GM23338 (cell line): ENCODE data around the gene CAMTA1. TPM values are rescaled to one million over a fixed set of nuclear protein-coding genes. Genes with fewer than 3 reads are reported as not detected.

Experiments
- ATAC-seq: fragments of 200-7000 bp; cut with Tn5 transposase; 3 replicates; pipeline ENCODE4 v1.9.1; 2020
- DNase-seq: peaks from one replicate; pipeline ENCODE4 v3.0.0-alpha.2; 2015; ENCODE audit warnings: low spot score
- H2AFZ ChIP-seq: fragments of 200-600 bp; sonication (generic); 2 replicates; pipeline ENCODE4 v1.8.0; 2016; ENCODE audit warnings: antibody characterized with exemption, mild to moderate bottlenecking, moderate library complexity
- H3F3A ChIP-seq: fragments of 200-600 bp; sonication (generic); replicated peaks from 2 replicates; pipeline ENCODE4 v1.8.0; 2017; ENCODE audit warnings: antibody characterized with exemption, mixed run types, low read depth
- H3K27ac ChIP-seq: fragments of 200-600 bp; sonication (generic); 2 replicates; pipeline ENCODE4 v1.6.1; 2016; ENCODE audit warnings: low read depth
- H3K27me3 ChIP-seq: fragments of 200-600 bp; sonication (generic); 2 replicates; pipeline ENCODE4 v1.8.0; 2016; ENCODE audit warnings: mild to moderate bottlenecking, mixed run types, moderate library complexity; ENCODE audit not compliant: insufficient read depth
- H3K36me3 ChIP-seq: fragments of 200-600 bp; sonication (generic); 2 replicates; pipeline ENCODE4 v1.8.0; 2016; ENCODE audit warnings: mild to moderate bottlenecking; ENCODE audit not compliant: insufficient read depth
- H3K4me1 ChIP-seq: fragments of 200-600 bp; sonication (generic); 2 replicates; pipeline ENCODE4 v1.8.0; 2016; ENCODE audit warnings: mild to moderate bottlenecking, moderate library complexity; ENCODE audit not compliant: insufficient read depth
- H3K4me2 ChIP-seq: fragments of 200-600 bp; sonication (generic); 2 replicates; pipeline ENCODE4 v1.7.1; 2017; ENCODE audit warnings: mixed run types
- H3K4me3 ChIP-seq: fragments of 200-600 bp; sonication (generic); 2 replicates; pipeline ENCODE4 v1.6.1; 2016; ENCODE audit warnings: mixed run types
- H3K79me2 ChIP-seq: fragments of 200-600 bp; sonication (generic); replicated peaks from 2 replicates; pipeline ENCODE4 v1.8.0; 2017; ENCODE audit warnings: mild to moderate bottlenecking; ENCODE audit not compliant: insufficient read depth
- H3K9me2 ChIP-seq: fragments of 200-600 bp; sonication (generic); 2 replicates; pipeline ENCODE4 v1.8.0; 2017; ENCODE audit not compliant: insufficient read depth
- H4K20me1 ChIP-seq: fragments of 200-600 bp; sonication (generic); replicated peaks from 2 replicates; pipeline ENCODE4 v1.8.0; 2017; ENCODE audit warnings: mild to moderate bottlenecking; ENCODE audit not compliant: insufficient read depth
- H3K27ac Mint-ChIP-seq: 2 replicates; pipeline ENCODE4 v1.8.0; 2020; ENCODE audit warnings: inconsistent platforms, mild to moderate bottlenecking, moderate library complexity, mixed read lengths
- H3K27me3 Mint-ChIP-seq: 3 replicates; pipeline ENCODE4 v1.8.0; 2022; ENCODE audit warnings: low read depth, mild to moderate bottlenecking, moderate library complexity, mixed read lengths, inconsistent platforms; ENCODE audit not compliant: insufficient read depth, poor library complexity
- H3K36me3 Mint-ChIP-seq: 3 replicates; pipeline ENCODE4 v1.8.0; 2021; ENCODE audit warnings: low read depth, mild to moderate bottlenecking, inconsistent platforms, moderate library complexity, mixed read lengths
- H3K4me1 Mint-ChIP-seq: 3 replicates; pipeline ENCODE4 v1.8.0; 2020; ENCODE audit warnings: mild to moderate bottlenecking, inconsistent platforms, mixed read lengths
- H3K4me3 Mint-ChIP-seq: 3 replicates; pipeline ENCODE4 v1.8.0; 2021; ENCODE audit warnings: moderate library complexity, mild to moderate bottlenecking, inconsistent platforms, mixed read lengths
- H3K9me3 Mint-ChIP-seq: 3 replicates; pipeline ENCODE4 v1.8.0; 2020; ENCODE audit warnings: moderate library complexity, mild to moderate bottlenecking, inconsistent platforms, mixed read lengths
- CREB1 ChIP-seq: fragments of 250-450 bp; sonication (Bioruptor Pico); IDR thresholded peaks from 2 replicates; pipeline ENCODE4 v1.5.0; 2020; ENCODE audit warnings: low read depth, mild to moderate bottlenecking, moderate library complexity
- EZH2 ChIP-seq: fragments of 200-600 bp; sonication (generic); IDR thresholded peaks from one replicate; pipeline ENCODE4 v1.8.0; 2017; ENCODE audit warnings: antibody characterized with exemption, mild to moderate bottlenecking, low read depth; ENCODE audit not compliant: unreplicated experiment
- EZH2phosphoT487 ChIP-seq: fragments of 200-600 bp; sonication (generic); IDR thresholded peaks from one replicate; pipeline ENCODE4 v1.8.1; 2018; ENCODE audit warnings: antibody characterized with exemption; ENCODE audit not compliant: unreplicated experiment
- JUNB ChIP-seq: IDR thresholded peaks from one replicate; pipeline ENCODE4 v1.6.1; 2016; ENCODE audit warnings: antibody characterized with exemption; ENCODE audit not compliant: unreplicated experiment
- NANOG ChIP-seq: IDR thresholded peaks from 2 replicates; pipeline ENCODE4 v1.6.1; 2016; ENCODE audit warnings: antibody characterized with exemption, borderline replicate concordance
- STAT1 ChIP-seq: IDR thresholded peaks from one replicate; pipeline ENCODE4 v1.6.1; 2016; ENCODE audit warnings: antibody characterized with exemption; ENCODE audit not compliant: unreplicated experiment
- ZNF114 ChIP-seq: fragments of 250-450 bp; sonication (Bioruptor Pico); IDR thresholded peaks from 2 replicates; pipeline ENCODE4 v1.5.0; 2020; ENCODE audit warnings: mild to moderate bottlenecking, moderate library complexity
- ZNF462 ChIP-seq: fragments of 250-450 bp; sonication (Bioruptor Pico); IDR thresholded peaks from 2 replicates; pipeline ENCODE4 v1.5.0; 2020; ENCODE audit warnings: mild to moderate bottlenecking, moderate library complexity
- polyA plus RNA-seq: library from polyadenylated mRNA; unstranded; fragments of >200 nt; fragmentation: Nextera tagmentation; extraction: Ambion mirVana; gene quantifications from 2 replicates; pipeline ENCODE4 v1.2.1, GENCODE V29; 2016
- total RNA-seq: library from RNA; depleted of rRNA; stranded (reverse); fragments of >200 nt; shearing (Covaris generic); gene quantifications from 2 replicates; pipeline ENCODE4 v1.2.3, GENCODE V29; 2014
- TF ChIP-seq, protein P1 (sequence below): IDR thresholded peaks from 2 replicates; pipeline ENCODE4 v1.6.1; 2016; ENCODE audit warnings: antibody characterized with exemption

The CAMTA1 gene
- total and polyA plus RNA-seq, 2 experiments from 2014 or later = 115 to 519 TPM

DNA sequence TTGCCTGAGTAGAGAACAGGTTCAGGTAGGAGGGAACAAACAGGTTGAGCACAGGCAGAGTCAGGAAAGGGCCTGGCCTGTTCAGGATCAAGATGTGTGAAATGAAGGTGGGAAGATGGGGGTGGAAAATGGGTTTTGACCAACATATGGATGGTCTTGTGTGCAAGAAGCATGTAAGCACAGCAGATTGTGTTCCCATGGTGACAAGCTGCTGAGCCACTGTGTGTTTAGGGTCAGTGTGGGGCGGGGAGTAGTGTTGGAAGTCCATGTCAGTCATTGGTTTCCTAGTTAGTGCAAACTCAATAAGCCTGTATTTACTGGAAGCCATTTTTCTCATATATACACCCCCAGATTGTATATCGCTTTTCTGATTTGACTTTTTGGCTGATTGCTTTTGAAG lies 111.9 kb downstream of the CAMTA1 start:
- Histone ChIP-seq H4K20me1 (peaks cover 14% of the 10 kb centered on the region; the same call in 1 of the 2 replicates), H3K9me2 (no peaks in the 10 kb centered on the region; the same call in 1 of the 2 replicates), H3K4me2 (no peak overlapping the region), H3K36me3 (no peaks in the 10 kb centered on the region), H3K27ac (no peak overlapping the region), H3K4me3 (no peak overlapping the region), H3K79me2 (0 out of 2 replicates have a peak, but pooled peaks cover 3% of the 10 kb centered on the region), H2AFZ (no peak overlapping the region), H3K27me3 (no peaks in the 10 kb centered on the region), H3K4me1 (no peaks in the 10 kb centered on the region), H3F3A (no peaks in the 10 kb centered on the region)
- no peak overlapping the region for H3K27ac Mint-ChIP-seq
- TF ChIP-seq, protein P1, sequence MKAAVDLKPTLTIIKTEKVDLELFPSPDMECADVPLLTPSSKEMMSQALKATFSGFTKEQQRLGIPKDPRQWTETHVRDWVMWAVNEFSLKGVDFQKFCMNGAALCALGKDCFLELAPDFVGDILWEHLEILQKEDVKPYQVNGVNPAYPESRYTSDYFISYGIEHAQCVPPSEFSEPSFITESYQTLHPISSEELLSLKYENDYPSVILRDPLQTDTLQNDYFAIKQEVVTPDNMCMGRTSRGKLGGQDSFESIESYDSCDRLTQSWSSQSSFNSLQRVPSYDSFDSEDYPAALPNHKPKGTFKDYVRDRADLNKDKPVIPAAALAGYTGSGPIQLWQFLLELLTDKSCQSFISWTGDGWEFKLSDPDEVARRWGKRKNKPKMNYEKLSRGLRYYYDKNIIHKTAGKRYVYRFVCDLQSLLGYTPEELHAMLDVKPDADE = no peak
- no peaks in the 10 kb centered on the region for H3K9me3 Mint-ChIP-seq
- no peak overlapping the region for H3K4me3 Mint-ChIP-seq
- peaks cover 10% of the 10 kb centered on the region; the same call in 2 of the 3 replicates for H3K4me1 Mint-ChIP-seq
- peaks cover 2% of the 10 kb centered on the region for H3K27me3 Mint-ChIP-seq
- DNase-seq (no peak), ATAC-seq (no peak)
- no peaks in the 10 kb centered on the region for H3K36me3 Mint-ChIP-seq

- Histone ChIP-seq H2AFZ (no peak overlapping the region), H3K79me2 (0 out of 2 replicates have a peak, but pooled peaks cover 3% of the 10 kb centered on the region), H3F3A (no peaks in the 10 kb centered on the region), H3K27me3 (no peaks in the 10 kb centered on the region), H3K36me3 (no peaks in the 10 kb centered on the region), H3K4me3 (no peak overlapping the region), H3K4me1 (no peaks in the 10 kb centered on the region), H3K9me2 (peaks cover 4% of the 10 kb centered on the region; the same call in 1 of the 2 replicates), H3K4me2 (no peak overlapping the region), H4K20me1 (peaks cover 14% of the 10 kb centered on the region; the same call in 1 of the 2 replicates), H3K27ac (no peak overlapping the region)
- Mint-ChIP-seq H3K27me3 (peaks cover 5% of the 10 kb centered on the region), H3K36me3 (no peaks in the 10 kb centered on the region), H3K9me3 (no peaks in the 10 kb centered on the region), H3K27ac (no peak overlapping the region), H3K4me3 (no peak overlapping the region), H3K4me1 (peaks cover 13% of the 10 kb centered on the region; the same call in 2 of the 3 replicates)
- ATAC-seq = no peak
- DNase-seq = no peak
- TF ChIP-seq EZH2phosphoT487 (no peak), CREB1 (no peak), ZNF462 (CRISPR knock-in tag) (no peak), NANOG (no peak), ZNF114 (no peak), EZH2 (no peak), STAT1 (no peak), JUNB (no peak)
- TF ChIP-seq, protein P1 = no peak
Observed at GRCh38 chr1:6898974-6899539, 113.8 kb downstream of the CAMTA1 start.
